ENCODE measurements around the gene RIMKLB. TPM values are rescaled to one million over a fixed set of nuclear protein-coding genes. Genes with fewer than 3 reads are reported as not detected.

RIMKLB gene
- polyA plus RNA-seq, 1 donor (not counting 4 experiments of a cell fraction or from before 2014, with no cell fraction given) = 51.1 TPM

DNA sequence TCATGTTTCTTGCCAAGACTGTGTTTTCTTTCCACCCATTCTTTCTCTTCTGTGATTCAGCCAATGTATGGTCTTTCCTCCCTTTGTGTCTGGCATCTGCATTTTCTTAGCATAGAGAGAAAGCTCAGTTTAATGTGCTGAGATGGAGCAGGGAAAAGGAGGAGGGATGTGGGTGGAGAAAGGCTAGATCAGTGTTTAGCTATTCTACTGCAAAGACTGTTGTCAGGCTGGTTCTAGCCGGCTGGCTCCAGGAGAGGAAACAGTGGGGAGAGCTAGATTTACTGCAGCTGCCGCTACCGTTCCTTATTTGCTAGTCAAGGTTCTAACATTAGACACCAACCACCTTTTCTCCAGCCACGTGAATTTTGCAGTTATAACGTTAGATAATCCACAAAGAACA is 5.2 kb upstream of the RIMKLB start:
- H3K4me2 ChIP-seq (ENCODE audit: control insufficient read depth, extremely low read depth, insufficient read depth, low read depth, low read length) = peak overlapping the region; percentile 46
- H3K9ac ChIP-seq (ENCODE audit: control insufficient read depth, extremely low read depth, insufficient read depth, low read length) = peak overlapping the region; percentile 13
- FAIRE-seq (peak; percentile 80), DNase-seq (ENCODE audit: low read depth, low spot score) (no peak)
- no peaks in the 10 kb centered on the region for H4K20me1 ChIP-seq (ENCODE audit: control insufficient read depth, extremely low read depth, insufficient read depth, low read length)
- H3K27ac ChIP-seq (ENCODE audit: control insufficient read depth, insufficient read depth, low read length) = no peak overlapping the region
- no peaks in the 10 kb centered on the region for H3K27me3 ChIP-seq (ENCODE audit: control insufficient read depth, extremely low read depth, insufficient read depth, low read length)
- no peaks in the 10 kb centered on the region for H3K9me3 ChIP-seq (ENCODE audit: control insufficient read depth, low read depth, low read length)
- H2AFZ ChIP-seq (ENCODE audit: control insufficient read depth, low read length) = peak overlapping the region; percentile 64
- peaks cover 34% of the 10 kb centered on the region for H3K4me1 ChIP-seq (ENCODE audit: control insufficient read depth, extremely low read depth, insufficient read depth, low read length)
- TF ChIP-seq EZH2 (IDR thresholded peaks at IDR 0.05; ENCODE audit: low read length) = no peak
- TF ChIP-seq CTCF (optimal IDR thresholded peaks at IDR 0.05 in 1 of 3, IDR thresholded peaks at IDR 0.05 in 1 of 3, conservative IDR thresholded peaks at IDR 0.05 in 1 of 3; ENCODE audit: extremely low read depth in 1 of 3, insufficient read depth in 2 of 3, low read length in 3 of 3) = no peak
- no peak overlapping the region for H3K4me3 ChIP-seq (ENCODE audit: control insufficient read depth in 2 of 3, extremely low read depth in 1 of 3, insufficient read depth in 2 of 3, low read depth in 1 of 3, low read length in 3 of 3)
- dilution Hi-C loops (cut with MboI; ENCODE audit: extremely low pct_ligation_motif_present, low sequenced_read_pairs) = no loop called here
- H3K36me3 ChIP-seq (ENCODE audit: control insufficient read depth in 2 of 2, extremely low read depth in 1 of 2, insufficient read depth in 2 of 2, low read length in 2 of 2) = no peaks in the 10 kb centered on the region
- H3K79me2 ChIP-seq (ENCODE audit: control insufficient read depth, insufficient read depth, low read length) = no peaks in the 10 kb centered on the region
- H3K9me1 ChIP-seq (ENCODE audit: control insufficient read depth, extremely low read depth, insufficient read depth, low read length) = no peaks in the 10 kb centered on the region

DNA sequence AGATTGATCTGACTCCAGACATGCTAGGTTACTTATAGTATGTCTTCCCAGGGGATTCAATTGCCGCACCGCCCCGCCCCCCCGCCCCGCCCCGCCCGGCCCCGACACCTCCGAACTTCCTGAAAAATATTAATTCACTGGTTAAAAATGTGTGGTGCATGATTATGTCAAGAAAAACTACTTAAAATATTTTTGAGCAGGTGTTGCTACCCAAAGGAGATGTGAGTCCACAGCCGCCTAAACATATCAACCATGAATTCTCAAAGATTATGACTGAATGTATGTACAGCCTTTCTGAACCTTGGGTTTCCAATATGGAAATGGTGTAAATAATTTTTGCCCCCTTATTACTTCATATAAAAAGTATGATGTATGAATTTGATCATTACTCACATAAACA is 2.7 kb upstream of the RIMKLB start:
- Histone ChIP-seq H3K27me3 (ENCODE audit: control insufficient read depth, extremely low read depth, insufficient read depth, low read length) (no peaks in the 10 kb centered on the region), H3K9ac (ENCODE audit: control insufficient read depth, extremely low read depth, insufficient read depth, low read length) (no peak overlapping the region), H3K4me3 (ENCODE audit: control insufficient read depth in 2 of 3, extremely low read depth in 1 of 3, insufficient read depth in 2 of 3, low read depth in 1 of 3, low read length in 3 of 3) (no peak overlapping the region), H3K4me2 (ENCODE audit: control insufficient read depth, extremely low read depth, insufficient read depth, low read depth, low read length) (no peak overlapping the region), H3K9me1 (ENCODE audit: control insufficient read depth, extremely low read depth, insufficient read depth, low read length) (no peaks in the 10 kb centered on the region), H2AFZ (ENCODE audit: control insufficient read depth, low read length) (no peak overlapping the region), H3K36me3 (ENCODE audit: control insufficient read depth in 2 of 2, extremely low read depth in 1 of 2, insufficient read depth in 2 of 2, low read length in 2 of 2) (no peaks in the 10 kb centered on the region), H3K9me3 (ENCODE audit: control insufficient read depth, low read depth, low read length) (no peaks in the 10 kb centered on the region), H3K4me1 (ENCODE audit: control insufficient read depth, extremely low read depth, insufficient read depth, low read length) (peaks cover 25% of the 10 kb centered on the region), H3K79me2 (ENCODE audit: control insufficient read depth, insufficient read depth, low read length) (peaks cover 17% of the 10 kb centered on the region), H3K27ac (ENCODE audit: control insufficient read depth, insufficient read depth, low read length) (no peak overlapping the region), H4K20me1 (ENCODE audit: control insufficient read depth, extremely low read depth, insufficient read depth, low read length) (no peaks in the 10 kb centered on the region)
- FAIRE-seq = no peak
- dilution Hi-C loops (cut with MboI; ENCODE audit: extremely low pct_ligation_motif_present, low sequenced_read_pairs) = no loop called here
- TF ChIP-seq CTCF (optimal IDR thresholded peaks at IDR 0.05 in 1 of 3, IDR thresholded peaks at IDR 0.05 in 1 of 3, conservative IDR thresholded peaks at IDR 0.05 in 1 of 3; ENCODE audit: extremely low read depth in 1 of 3, insufficient read depth in 2 of 3, low read length in 3 of 3) (no peak), EZH2 (IDR thresholded peaks at IDR 0.05; ENCODE audit: low read length) (no peak)
- DNase-seq (ENCODE audit: low read depth, low spot score) = no peak
